GM20431 (cell line): ENCODE data around the gene CARD19.

ENCODE experiments used
- in situ Hi-C: fragments of 300-500 bp; cut with MseI, MboI; formaldehyde crosslinking; loops from one replicate; pipeline ENCODE4 v1.15.0; 2020; ENCODE audit warnings: low sequenced_read_pairs; ENCODE audit not compliant: unreplicated experiment

The CARD19 gene

DNA sequence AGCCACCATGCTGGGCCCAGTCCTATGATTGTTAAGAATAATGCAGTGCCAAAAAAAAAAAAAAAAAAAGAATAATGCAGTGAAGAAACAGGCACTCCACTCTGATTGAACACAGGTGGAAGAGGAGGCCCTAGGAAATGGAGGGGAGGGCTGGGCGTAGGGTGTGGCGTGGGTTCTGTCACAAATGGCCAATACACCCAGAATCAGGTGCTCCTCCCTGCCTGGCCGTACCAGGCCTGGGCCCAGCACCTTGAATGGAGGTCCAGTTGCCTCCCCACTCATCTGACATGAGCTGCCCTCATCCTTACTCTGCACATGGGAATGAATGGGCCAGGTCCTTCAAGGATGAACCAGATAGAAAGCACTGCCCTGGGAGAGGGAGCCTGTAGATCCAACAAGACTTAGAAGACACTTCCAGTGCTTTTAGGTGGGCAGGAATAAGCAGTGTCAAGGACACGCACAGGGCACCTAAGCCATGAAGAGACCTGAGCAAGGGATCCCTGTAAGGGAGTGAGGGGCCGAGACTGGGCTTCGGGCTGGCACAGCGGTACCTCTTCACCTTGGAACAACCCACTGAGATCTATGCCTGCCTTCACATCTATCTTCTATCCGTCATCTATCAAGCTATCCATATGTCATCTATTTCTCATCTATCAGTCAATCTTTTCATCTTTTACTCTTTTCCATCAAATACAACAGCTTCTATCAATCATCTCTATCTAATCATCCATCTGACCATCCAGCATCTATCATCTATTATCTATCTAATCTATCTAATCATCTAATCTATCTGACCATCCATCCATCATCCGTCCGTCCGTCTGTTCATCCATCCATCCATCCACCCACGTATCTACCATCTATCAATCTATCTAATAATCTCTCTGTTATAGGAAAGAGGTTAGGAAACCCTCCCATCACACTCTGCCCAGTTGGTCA lies 22.2 kb downstream of the CARD19 start:
- in situ Hi-C loops: no loop called here

DNA sequence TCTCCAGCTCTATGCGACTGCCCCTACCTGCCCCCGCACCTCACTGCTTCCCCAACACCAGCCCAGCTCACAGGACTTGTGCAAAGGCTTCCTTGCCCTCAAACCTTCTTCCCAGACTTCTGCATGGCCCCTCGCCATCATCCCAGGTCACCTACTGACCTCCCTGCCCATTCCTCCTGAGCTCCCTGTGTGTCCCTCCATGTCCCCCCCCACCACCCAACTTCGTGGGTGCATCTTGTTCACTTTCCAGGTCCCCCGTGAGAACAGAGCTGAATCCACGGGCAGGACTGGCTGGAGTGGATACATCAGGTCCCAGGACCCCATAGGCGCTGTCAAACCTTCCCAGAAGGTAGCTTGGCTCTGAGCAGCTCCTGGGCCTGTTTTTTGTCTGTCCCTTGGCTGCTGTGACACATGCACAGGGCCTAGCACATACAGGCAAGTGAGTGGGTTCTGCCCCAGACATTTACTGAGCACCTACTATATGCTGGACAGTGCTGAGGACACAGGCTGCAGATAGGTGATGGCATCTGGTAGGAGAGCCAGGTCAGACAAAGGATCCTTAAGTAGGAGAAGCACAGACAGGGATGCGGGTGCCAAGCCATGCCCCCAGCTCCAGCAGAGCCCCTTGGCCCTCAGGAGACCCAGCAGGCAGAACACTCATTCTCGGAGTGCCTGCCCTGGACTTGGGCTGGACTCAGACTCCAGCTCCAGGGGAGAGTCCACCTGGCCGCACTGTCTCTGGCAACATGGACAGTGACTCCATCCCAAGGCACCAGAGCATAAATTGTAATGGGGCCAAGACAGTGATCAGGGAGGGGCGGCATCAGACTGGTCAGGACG lies 23.1 kb downstream of the CARD19 start:
- in situ Hi-C loops: no loop called here

DNA sequence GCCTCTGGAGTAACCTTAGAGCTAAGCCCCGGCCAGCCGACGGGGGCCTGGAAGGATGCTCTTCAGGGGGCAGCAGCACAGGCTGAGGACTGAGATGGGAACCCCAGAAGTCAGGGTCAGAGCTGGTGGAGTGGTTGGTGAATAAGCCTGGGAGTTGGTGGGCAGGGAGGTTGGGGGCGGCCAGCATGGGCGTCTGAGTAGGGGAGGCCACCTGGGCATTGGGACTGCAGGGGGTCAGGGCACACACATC lies 23.6 kb downstream of the CARD19 start:
- in situ Hi-C loops: no loop called here

DNA sequence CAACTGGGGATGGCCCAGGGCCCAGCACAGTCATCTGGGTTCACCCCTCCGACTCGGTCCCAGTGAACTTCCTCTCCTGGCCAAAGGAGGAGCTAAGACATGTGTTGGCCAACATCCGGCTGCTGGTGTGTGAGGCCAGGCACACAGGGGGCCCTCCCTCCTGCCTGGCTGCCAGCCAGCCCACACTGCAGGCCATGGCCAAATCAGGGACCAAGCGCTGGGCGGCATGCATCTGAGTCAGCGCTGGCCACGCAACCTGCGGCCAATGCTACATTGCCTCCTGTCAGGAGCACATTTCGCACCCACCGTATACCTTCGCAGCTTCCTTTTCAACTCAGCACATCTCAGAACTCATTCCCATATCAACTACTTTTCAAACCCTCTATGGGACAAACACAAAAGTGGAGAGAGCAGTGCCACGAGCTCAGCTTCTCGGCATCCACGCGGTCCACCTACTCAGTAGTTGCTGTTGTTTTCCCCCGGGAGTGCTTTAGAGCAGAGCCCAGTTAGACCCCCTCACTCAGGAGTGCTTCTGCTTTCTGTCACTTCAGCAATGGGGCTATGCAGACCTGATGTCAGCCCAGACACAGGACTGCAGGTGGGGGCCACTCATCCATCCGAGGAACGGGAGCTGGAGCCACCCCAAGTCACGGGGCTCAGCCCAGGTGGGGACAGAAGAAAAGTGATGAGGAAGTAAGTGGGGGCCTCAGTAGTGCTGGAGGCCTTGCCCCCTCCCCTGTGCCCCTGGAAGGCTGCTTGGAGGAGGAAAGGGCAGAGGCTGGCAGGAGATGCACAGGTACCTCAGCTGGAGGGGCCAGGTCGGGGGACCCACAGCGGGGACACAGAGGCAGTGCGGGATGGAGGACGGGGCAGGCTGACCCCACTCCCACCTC lies 24.2 kb downstream of the CARD19 start:
- in situ Hi-C loops: no loop called here

DNA sequence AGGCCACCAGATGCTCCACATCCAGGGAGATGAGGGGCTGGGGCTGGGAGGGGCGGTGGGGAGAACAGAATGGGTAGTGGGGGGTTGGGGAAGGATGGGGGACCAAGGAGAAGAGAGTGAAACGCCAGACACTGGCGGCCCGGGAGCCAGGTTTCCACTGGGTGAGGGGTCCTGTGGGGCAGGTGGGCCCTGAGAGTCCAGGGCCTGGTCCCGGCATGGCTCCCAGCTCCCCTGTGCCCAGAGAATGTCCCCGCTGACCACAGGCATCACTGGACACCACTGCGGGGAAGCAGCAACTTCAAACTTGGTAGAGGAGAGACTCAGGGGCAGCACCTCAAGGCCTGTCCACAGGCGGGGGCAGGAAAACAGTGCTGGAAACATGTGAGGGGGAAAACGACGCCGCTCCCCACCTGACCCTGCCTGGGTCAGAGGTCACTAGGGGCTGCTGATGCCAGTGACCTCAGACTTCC lies 24.9 kb downstream of the CARD19 start:
- in situ Hi-C loops: no loop called here

DNA sequence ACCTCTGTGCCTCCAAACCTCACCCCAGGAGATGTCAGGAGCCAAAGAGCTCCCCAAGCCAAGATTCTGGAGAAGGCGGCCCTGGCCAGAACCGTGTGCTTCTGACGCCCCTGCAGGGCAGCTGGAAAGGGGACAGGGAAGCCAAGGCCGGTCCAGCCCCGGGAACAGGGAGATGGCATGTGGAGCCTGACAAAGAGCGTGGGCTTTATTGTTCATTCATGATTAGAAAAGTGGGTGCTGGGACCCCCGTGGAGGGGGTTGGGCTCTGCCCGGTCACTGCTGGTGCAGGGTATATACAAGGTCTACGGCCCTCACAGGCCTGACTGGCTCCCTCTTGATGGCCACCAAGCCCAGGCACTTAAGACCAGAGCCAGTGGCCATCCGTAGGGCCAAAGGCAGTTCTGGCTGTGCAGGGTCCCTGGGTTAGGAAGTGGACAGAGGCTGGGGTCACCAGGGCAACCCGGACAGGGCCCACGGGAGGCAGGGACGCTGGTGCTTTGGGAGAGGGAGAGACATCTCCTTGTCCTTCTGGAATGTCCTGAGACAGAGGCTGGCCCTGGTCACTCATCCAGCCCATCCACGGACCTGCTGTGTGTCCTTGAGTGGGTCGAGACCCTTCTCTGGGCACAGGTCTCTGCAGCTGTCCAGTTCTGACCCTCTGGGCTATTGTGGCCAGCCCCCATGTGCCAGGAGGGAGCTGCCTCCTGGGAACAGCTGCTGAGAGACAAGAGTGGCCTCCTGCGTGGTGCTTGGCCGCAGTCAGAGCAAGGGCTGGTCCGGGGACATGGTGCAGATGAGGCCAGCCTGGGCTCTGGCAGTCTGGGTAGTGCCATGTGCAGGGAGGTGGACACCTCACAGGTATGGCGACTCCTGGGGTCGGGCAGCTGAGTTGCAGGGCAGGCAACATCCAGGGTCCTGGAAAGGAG lies 25.6 kb downstream of the CARD19 start:
- in situ Hi-C loops: no loop called here

DNA sequence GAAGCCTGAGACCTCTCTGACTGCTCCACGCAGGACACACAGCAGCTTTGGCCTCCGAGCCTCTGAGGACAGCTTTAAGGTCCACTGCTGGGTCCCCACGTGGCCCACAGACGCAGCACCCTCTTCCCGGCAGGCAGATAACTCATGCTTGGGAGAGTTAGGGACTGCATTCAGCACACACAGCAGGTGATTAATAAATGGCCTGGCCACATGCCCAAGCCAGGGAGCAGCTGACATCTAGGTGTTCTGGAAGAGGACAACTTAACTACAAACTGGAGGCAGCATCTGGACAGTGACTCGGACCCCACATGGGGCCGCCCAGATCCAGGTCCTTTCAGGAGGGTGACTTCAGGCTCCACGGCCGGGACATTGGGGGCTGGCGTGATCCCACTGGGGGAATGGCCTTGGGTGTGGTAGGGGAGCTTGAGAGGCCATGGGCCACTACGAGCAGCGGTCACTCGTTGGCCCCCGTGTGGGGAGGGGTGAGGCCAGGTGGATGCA lies 26.8 kb downstream of the CARD19 start:
- in situ Hi-C loops: no loop called here

DNA sequence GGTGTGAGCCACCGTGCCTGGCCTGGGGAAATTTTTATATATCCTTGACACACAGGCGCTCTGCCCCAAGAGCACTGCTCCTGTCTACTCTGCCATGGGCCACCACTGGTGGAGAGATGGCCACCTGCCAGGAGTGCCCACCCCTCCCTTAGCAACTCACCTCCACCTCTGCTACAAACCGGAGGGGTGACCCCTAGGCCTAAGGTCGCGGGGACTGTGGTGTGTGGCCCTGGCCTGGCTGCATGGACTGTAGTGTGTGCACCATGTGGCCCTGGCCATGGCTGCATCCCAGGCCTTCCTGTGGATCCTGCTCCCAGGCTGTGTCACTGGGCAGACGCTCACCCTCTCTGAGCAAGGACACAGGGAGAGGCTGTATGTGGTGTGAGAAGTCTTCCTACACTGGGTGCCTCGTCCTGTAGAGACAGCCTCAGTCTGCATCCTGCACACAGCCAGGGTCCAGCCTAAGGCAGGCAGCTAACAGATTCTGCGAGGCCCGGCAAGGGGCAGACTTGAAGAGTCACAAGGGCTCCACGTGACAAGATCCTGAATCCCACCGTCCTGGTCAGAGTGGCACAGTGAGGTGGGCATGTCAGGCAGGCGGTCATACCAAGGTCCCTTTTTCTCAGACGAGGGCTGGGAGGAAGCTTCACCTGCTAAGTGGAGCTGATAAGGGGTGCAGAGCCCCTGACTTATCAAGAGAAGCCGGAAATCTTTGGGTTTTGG lies 27.7 kb downstream of the CARD19 start:
- in situ Hi-C loops: no loop called here

DNA sequence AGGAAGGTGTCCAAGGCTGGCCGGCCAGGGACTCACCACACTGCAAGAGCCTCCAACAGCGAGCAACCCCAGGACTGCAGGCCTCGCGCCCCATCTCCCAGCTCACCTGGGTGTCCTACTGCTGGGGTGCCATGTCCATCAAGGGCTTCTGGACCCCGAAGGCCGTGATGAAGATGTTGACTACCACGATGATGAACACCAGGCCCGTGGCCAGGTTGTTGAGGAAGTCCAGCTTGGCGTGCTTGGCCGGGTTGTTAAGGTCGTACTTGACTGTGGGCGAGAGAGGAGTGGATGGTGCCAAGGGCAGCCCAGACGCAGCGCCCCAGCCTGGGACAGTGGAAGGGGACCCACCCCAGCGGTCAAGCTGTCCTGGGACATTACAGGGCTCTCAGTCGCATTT lies 28.8 kb downstream of the CARD19 start:
- in situ Hi-C loops: loop anchor here (25.0 kb wide), 1 partner anchor 413 kb away; no protein-coding TSS in a partner anchor

DNA sequence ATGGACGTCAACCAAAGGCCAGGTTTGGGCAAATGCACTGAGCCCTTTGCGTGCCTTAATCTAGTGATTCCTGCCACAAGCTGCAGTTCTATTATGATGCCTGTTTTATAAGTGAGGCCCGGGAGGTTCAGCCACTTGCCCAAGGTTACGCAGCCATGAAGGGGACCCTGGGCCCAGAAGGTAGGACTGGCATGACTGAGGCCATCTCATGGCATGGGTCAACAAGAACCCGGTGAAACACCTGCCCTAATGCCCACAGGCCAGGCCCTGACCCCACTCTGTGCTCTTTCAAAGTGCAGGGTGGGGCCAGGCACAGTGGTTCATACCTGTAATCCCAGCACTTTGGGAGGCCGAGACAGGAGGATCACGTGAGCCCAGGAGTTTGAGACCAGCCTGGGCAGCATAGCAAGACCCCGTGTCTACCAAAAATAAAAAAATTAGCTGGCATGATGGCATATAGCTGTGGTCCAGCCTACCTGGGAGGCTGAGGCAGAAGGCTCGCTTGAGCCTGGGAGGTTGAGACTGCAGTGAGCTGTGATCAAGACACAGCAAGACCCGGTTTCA lies 29.4 kb downstream of the CARD19 start:
- in situ Hi-C loops: loop anchor here (25.0 kb wide), 1 partner anchor 412 kb away; no protein-coding TSS in a partner anchor

DNA sequence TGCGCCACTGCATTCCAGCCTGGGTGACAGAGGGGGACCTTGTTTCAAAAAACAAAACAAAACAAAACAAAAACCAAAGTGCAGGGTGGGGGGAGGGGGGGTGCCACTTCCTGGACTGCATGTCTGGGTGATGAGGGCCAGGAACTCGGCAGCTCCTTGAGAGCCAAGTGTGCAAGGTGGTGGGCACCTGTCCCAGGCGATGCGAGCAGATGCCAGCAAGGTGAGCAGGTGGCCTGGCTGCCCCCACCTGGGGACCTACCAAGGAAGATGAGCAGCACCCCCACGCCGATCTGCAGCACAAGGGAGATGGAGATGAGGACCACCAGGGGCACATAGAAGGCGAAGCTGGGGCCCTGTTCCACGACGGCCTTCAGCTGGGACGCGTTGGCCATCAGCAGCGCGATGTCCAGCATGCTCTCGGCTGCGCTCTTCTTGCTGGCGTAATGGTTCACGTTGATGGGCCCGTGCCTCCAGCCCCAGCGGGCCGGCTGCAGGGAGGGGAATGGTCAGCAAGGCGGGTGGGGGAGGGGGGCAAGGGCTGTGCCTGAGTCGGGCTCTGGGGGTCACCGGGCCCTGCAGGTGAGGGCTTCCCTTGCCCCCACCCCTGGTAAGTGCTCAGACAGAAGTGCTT lies 30.2 kb downstream of the CARD19 start:
- in situ Hi-C loops: loop anchor here (25.0 kb wide), 1 partner anchor 411 kb away; no protein-coding TSS in a partner anchor

DNA sequence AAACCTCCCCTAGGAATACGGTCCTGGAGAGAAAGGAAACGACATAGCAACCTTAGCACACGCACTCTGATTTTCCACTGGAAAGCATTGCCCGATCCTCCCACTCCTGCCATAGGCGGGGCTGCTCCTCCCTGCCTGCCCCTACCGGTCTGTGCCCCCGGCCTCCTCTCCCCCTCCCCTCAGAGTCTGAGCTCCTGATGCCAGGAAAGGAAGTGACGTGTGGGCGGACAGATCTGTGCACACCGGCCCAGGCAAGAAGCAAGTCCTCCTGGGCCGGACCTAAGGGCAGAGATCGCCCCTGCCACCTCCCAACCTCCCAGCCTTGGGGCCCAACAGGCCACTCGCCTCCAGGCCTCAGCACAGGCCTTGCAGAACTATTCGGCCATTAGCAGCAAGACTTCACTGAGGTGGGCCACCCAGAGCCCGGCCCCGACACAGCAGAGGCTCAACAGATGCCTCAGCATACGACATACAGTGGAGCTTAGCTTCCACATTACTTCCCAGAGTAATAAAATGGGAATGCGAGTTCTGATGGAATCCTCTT lies 30.9 kb downstream of the CARD19 start:
- in situ Hi-C loops: loop anchor here (25.0 kb wide), 1 partner anchor 410 kb away; no protein-coding TSS in a partner anchor

DNA sequence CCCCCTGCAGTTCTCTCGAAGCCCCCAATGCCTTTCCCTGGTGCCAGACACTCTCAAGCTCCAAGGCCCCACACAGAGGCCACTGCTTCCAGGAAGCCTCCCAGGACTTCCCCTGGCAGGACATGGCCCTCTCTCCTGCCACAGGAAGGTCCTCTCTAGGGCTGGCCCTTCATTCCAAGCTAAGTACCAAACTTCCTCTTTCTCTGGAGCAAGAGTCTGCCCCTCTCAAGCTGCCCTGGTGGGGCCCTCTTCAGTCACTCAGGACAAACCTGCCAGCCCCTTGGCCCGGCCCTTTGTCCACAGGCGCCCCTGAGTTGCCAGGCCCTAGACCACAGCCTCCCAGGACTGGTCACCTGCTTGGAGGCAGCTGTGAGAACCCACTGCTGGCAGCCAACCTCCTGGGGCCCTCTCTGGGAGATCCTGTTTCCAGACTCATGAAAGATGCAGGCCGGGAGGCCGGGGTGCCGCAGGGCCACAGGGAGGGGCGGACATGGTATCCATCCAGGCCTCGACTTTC lies 31.4 kb downstream of the CARD19 start:
- in situ Hi-C loops: loop anchor here (25.0 kb wide), 1 partner anchor 410 kb away; no protein-coding TSS in a partner anchor

DNA sequence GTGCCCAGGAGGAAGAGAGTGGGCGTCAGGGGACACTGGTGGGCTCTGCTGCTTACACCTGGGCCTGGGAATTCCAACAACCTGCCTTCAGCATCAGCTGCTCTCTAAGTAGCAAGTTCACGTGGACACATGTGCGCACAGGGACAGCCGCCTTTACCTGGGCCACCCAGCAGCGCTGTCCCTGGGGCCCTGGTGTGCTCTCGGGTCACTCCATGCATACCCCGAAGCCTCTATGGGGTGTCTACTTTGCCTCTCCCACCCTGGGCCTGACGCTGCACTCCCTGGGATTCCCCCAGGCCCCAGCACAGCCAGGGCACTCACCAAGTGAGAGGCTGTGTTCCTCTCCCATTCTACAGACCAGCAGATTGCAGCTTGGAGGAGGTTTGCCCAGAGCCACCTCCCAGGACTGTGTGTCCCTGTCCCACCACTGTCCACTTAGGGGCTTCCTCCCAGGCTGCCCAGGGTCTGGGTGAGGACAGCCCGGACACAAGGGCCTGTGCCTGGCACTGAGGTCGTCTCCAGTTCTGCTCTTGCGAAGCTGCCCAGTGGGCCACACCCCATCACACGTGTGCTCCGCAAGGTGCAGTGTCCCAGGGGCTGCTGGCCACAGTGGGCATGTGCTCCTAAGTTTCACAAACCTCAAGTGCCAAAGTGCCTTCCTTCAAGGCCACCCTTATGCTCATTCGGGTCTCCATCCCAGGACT lies 32.1 kb downstream of the CARD19 start:
- in situ Hi-C loops: loop anchor here (25.0 kb wide), 1 partner anchor 409 kb away; no protein-coding TSS in a partner anchor

DNA sequence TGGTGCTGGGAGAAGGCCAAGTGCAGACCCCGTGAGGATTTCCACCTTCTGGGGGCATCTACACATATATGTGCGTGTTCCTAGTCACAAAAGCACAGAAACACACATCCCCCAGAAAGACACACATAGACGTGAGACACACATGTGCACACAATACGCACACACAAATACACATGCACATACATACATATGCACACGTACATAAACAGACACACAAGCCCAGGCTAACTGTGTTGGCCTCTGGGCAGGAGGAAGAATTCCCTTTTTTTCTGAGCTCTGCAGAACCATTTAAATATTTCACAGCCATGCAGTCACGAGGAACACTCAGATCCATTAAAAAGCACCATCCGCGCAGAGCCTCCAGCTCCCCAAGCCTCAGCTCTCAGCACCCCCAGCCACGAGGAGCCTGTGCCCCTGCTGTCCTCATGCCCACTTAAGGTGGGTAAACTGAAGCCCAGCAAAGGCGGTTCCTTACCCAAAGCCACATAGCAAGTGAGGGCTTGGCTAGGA lies 32.8 kb downstream of the CARD19 start:
- in situ Hi-C loops: loop anchor here (25.0 kb wide), 1 partner anchor 409 kb away; no protein-coding TSS in a partner anchor

DNA sequence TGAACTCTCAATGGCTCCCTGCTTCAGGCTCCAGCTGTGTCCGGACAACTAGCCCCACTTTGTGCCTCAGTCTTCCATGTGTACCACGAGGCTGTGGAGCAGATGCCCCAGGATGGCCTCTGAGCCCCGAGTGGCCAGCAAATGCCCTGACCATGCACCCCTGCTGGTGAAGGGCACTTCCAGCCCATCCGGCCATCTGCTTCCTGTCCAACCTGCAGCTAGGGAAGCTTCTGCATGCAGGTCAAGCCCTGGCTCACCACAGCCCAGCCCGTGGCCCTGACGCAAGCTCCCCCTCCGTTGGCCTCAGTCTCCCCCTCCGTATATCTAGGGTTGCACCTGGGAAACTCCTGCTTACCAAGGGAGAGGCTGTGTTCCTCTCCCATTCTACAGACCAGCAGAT lies 33.3 kb downstream of the CARD19 start:
- in situ Hi-C loops: loop anchor here (25.0 kb wide), 1 partner anchor 408 kb away; no protein-coding TSS in a partner anchor
